Activated naive CD8-positive, alpha-beta T cell treated with anti-CD3 and anti-CD28 coated beads for 36 hours (primary cell): ENCODE data around the gene RUNX1. TPM values are rescaled to one million over a fixed set of nuclear protein-coding genes. Genes with fewer than 3 reads are reported as not detected.
"Not testable (repeated sequence)": the region's sequence is repeated elsewhere in the genome, so short reads cannot be mapped to it uniquely, and the experiment has no call there.

Source experiments
- DNase-seq: peaks from one replicate; pipeline ENCODE4 v3.0.0; 2021
- H3K27ac Mint-ChIP-seq: one replicate; pipeline ENCODE4 v1.8.0; 2022; ENCODE audit warnings: mild to moderate bottlenecking, moderate library complexity, mixed read lengths
- H3K27me3 Mint-ChIP-seq: one replicate; pipeline ENCODE4 v1.8.0; 2022; ENCODE audit warnings: mild to moderate bottlenecking, mixed read lengths
- H3K36me3 Mint-ChIP-seq: one replicate; pipeline ENCODE4 v1.8.0; 2021; ENCODE audit warnings: mild to moderate bottlenecking, mixed read lengths
- H3K4me1 Mint-ChIP-seq: one replicate; pipeline ENCODE4 v1.8.0; 2021; ENCODE audit warnings: mixed read lengths
- H3K4me3 Mint-ChIP-seq: one replicate; pipeline ENCODE4 v1.8.0; 2022; ENCODE audit warnings: mild to moderate bottlenecking, moderate library complexity, mixed read lengths
- H3K9me3 Mint-ChIP-seq: one replicate; pipeline ENCODE4 v1.8.0; 2022; ENCODE audit warnings: mixed read lengths
- total RNA-seq, 2 experiments: library from RNA; stranded (reverse); gene quantifications; one replicate each; pipeline ENCODE4 v1.2.3, GENCODE V29; 2021

The RUNX1 gene
- total RNA-seq, 2 experiments from 2014 or later: 16.6 to 18.0 TPM

GRCh38 chr21:34807146-34807880 is 241.8 kb downstream of the RUNX1 start:
- Mint-ChIP-seq H3K9me3 (peaks cover 15% of the 10 kb centered on the region), H3K4me1 (peaks cover 75% of the 10 kb centered on the region), H3K27ac (peak overlapping the region; percentile 87), H3K4me3 (peak overlapping the region; percentile 34), H3K27me3 (no peaks in the 10 kb centered on the region), H3K36me3 (peaks cover 65% of the 10 kb centered on the region)
- peak; percentile 73 for DNase-seq

DNA sequence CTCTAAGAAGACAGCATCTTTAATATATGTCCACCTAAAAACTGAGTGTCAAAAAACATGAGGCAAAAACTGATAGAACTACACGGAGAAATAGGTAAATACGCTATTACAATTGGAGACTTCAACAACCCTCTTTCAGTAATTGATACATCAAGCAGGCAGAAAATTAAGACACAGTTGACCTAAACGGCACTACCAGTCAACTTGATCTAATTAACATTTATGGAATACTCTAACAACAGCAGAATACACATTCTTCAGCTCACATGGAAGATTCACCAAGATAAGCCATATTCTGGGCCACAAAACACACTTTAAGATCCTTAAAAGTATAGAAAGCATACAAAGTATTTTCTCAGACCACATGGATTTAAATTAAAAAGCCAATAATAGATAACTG is 242.7 kb downstream of the RUNX1 start:
- peaks cover 15% of the 10 kb centered on the region for H3K9me3 Mint-ChIP-seq
- H3K27ac Mint-ChIP-seq: peak overlapping the region; percentile 87
- no peaks in the 10 kb centered on the region for H3K27me3 Mint-ChIP-seq
- H3K4me1 Mint-ChIP-seq: peaks cover 71% of the 10 kb centered on the region
- no peak for DNase-seq
- peaks cover 56% of the 10 kb centered on the region for H3K36me3 Mint-ChIP-seq
- H3K4me3 Mint-ChIP-seq: no peak overlapping the region

DNA sequence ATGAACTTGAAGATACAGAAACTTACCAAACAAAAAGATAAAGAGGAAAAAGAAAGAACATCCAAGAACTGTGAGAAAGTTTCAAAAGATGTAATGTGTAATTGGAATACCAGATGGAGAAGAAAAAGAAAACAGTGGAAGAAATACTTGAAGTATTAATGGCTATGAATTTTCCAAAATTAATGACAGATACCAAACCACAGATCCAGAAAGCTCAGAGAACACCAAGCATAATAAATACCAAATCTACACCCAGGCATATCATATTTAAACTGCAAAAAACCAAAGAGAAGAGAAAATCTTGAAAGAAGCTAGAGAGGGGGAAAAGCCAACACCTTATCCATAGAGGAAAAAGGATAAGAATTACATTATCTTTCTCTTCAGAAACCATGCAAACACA is 243.9 kb downstream of the RUNX1 start:
- Mint-ChIP-seq H3K27ac (peak overlapping the region; percentile 38), H3K4me1 (peaks cover 66% of the 10 kb centered on the region), H3K4me3 (no peak overlapping the region), H3K9me3 (peaks cover 15% of the 10 kb centered on the region), H3K27me3 (no peaks in the 10 kb centered on the region), H3K36me3 (peaks cover 53% of the 10 kb centered on the region)
- no peak for DNase-seq

GRCh38 chr21:34804584-34804983 is 244.5 kb downstream of the RUNX1 start:
- H3K27ac Mint-ChIP-seq: peak overlapping the region; percentile 38
- not testable (repeated sequence) for H3K4me3 Mint-ChIP-seq, DNase-seq, H3K27me3 Mint-ChIP-seq
- peaks cover 51% of the 10 kb centered on the region for H3K36me3 Mint-ChIP-seq
- peaks cover 15% of the 10 kb centered on the region for H3K9me3 Mint-ChIP-seq
- peaks cover 60% of the 10 kb centered on the region for H3K4me1 Mint-ChIP-seq

DNA sequence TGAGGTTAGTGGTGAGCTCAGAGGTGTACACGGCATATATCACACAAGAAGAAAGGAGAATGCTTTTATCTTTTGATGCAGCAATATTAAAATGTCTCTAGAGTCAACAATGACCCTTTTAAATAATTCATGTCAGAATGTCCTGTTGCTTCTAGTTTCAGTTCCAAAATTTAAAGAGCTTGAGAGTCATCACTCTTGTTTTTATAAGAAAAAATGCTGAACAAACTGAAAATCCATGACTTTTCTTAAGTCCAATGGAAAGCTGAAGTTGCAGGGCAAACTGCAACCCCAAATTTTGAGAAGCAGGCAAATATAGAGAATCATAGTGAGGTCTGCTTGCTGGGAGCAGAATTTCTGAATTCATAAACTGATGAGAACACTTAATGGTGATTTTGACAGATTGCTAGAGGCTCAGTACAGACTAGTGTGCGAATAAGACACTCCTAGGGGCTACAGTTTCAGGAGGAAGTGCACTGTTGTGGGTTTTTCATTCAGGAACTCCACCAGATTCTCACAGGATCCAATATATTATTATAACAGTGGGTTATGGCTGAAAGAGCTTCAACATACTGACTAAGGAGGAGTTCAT is 245.2 kb downstream of the RUNX1 start:
- peaks cover 48% of the 10 kb centered on the region for H3K36me3 Mint-ChIP-seq
- H3K4me3 Mint-ChIP-seq: no peak overlapping the region
- H3K9me3 Mint-ChIP-seq: peaks cover 15% of the 10 kb centered on the region
- peak overlapping the region; percentile 35 for H3K27ac Mint-ChIP-seq
- no peaks in the 10 kb centered on the region for H3K27me3 Mint-ChIP-seq
- no peak for DNase-seq
- H3K4me1 Mint-ChIP-seq: peaks cover 53% of the 10 kb centered on the region

DNA sequence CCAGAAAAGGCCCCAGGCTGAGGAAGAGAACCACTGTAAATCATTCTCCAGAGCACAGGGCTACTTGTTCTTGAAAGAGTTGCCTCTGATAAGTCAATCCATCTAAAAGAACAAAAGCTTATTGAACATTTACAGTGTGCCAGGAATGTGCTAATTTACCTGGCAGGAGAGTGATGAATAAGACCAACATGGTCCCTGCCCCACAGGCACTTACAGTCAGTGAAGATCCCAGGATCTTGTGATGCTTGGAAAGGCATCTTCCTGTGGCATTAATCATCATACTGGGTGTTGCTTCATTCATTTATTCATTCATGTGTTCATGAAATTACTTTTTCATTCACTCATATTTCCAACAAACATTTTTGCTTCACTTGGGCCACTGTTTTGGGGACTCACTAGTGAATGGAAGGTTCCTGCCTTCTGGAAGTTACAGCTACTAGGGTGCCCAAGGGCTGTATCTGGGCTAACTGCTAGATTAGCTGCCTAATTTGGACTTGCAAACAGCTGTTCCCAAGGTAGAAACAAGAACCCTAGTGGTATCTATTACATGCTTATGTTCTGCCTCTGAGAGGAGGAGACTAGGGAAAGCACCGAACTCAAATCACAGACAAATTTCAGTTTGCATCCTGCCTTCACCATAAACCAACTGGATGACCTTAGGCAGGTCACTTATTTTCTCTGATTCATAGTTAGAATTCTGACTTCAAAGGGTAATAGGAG is 246.8 kb downstream of the RUNX1 start:
- Mint-ChIP-seq H3K4me3 (no peak overlapping the region), H3K4me1 (peaks cover 38% of the 10 kb centered on the region), H3K27me3 (no peaks in the 10 kb centered on the region), H3K27ac (peak overlapping the region; percentile 65), H3K36me3 (peaks cover 45% of the 10 kb centered on the region), H3K9me3 (peaks cover 15% of the 10 kb centered on the region)
- no peak for DNase-seq

DNA sequence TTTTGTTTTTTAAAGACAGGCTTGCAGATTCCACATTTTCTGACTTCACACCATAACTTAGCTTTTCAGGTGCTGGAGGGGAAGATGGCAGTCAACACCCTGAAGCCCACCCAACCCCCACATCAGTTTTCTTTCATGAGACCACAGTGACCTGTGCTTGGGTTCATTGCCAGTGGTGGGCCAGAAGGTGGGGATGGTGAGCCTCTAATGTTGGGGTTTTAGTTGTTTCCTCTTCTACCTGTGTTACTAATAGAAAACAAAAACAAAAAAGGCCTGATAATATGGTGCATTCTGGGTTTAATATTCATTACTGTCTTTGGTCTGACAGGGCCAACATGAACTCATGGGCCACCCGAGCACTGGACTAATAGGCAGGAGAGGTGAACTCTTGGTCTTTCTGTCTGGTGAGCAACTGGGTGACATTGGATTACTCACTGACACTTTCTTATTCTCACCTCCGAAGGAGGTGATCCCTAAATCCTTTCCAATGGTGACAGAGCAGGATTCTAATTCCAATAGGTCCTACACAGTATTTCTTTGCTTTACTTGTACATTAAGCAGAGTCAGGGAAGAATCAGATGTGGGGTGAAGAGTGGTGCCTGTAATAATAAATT is 247.5 kb downstream of the RUNX1 start:
- DNase-seq: no peak
- Mint-ChIP-seq H3K27me3 (no peaks in the 10 kb centered on the region), H3K4me1 (peaks cover 32% of the 10 kb centered on the region), H3K27ac (peak overlapping the region; percentile 1), H3K36me3 (peaks cover 39% of the 10 kb centered on the region), H3K4me3 (no peak overlapping the region), H3K9me3 (peaks cover 12% of the 10 kb centered on the region)

- peaks cover 27% of the 10 kb centered on the region for H3K4me1 Mint-ChIP-seq
- H3K27ac Mint-ChIP-seq: no peak overlapping the region
- peaks cover 34% of the 10 kb centered on the region for H3K36me3 Mint-ChIP-seq
- H3K4me3 Mint-ChIP-seq: no peak overlapping the region
- no peaks in the 10 kb centered on the region for H3K27me3 Mint-ChIP-seq
- peaks cover 7% of the 10 kb centered on the region for H3K9me3 Mint-ChIP-seq
- no peak for DNase-seq
Observed at GRCh38 chr21:34800797-34801518, 248.1 kb downstream of the RUNX1 start.

DNA sequence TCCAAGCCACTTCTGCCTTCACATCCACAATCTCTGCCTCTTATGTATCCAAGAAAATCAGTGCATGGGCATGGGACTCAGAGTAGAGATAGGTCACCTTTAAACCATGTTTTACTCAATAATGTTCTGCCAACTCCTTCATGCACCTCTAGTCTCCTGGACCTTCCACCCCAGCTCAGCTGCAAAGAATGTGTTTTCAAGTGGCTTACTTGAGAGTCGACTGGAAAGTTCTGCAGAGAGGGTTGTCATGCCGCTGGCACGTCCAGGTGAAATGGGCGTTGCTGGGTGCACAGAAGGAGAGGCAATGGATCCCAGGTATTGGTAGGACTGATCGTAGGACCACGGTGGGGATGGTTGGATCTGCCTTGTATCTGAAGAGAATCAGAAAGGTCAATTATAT is 250.0 kb downstream of the RUNX1 start:
- peaks cover 27% of the 10 kb centered on the region for H3K36me3 Mint-ChIP-seq
- no peak overlapping the region for H3K27ac Mint-ChIP-seq
- peaks cover 20% of the 10 kb centered on the region for H3K4me1 Mint-ChIP-seq
- no peak overlapping the region for H3K4me3 Mint-ChIP-seq
- no peak for DNase-seq
- no peaks in the 10 kb centered on the region for H3K9me3 Mint-ChIP-seq
- H3K27me3 Mint-ChIP-seq: no peaks in the 10 kb centered on the region

- DNase-seq: no peak
- Mint-ChIP-seq H3K27me3 (no peaks in the 10 kb centered on the region), H3K27ac (no peak overlapping the region), H3K9me3 (no peaks in the 10 kb centered on the region), H3K4me1 (peaks cover 14% of the 10 kb centered on the region), H3K4me3 (no peak overlapping the region), H3K36me3 (peaks cover 22% of the 10 kb centered on the region)
Observed at GRCh38 chr21:34797921-34798535, 251.1 kb downstream of the RUNX1 start.

- no peak for DNase-seq
- H3K27ac Mint-ChIP-seq: peak overlapping the region; percentile 42
- no peaks in the 10 kb centered on the region for H3K9me3 Mint-ChIP-seq
- no peak overlapping the region for H3K4me3 Mint-ChIP-seq
- peaks cover 27% of the 10 kb centered on the region for H3K36me3 Mint-ChIP-seq
- no peaks in the 10 kb centered on the region for H3K27me3 Mint-ChIP-seq
- peaks cover 8% of the 10 kb centered on the region for H3K4me1 Mint-ChIP-seq
Observed at GRCh38 chr21:34797201-34797525, 251.9 kb downstream of the RUNX1 start.

GRCh38 chr21:34796518-34797200 is 252.4 kb downstream of the RUNX1 start:
- H3K4me1 Mint-ChIP-seq: peaks cover 4% of the 10 kb centered on the region
- H3K9me3 Mint-ChIP-seq: no peaks in the 10 kb centered on the region
- no peak for DNase-seq
- H3K27me3 Mint-ChIP-seq: no peaks in the 10 kb centered on the region
- peak overlapping the region; percentile 43 for H3K27ac Mint-ChIP-seq
- H3K36me3 Mint-ChIP-seq: peaks cover 27% of the 10 kb centered on the region
- no peak overlapping the region for H3K4me3 Mint-ChIP-seq

DNA sequence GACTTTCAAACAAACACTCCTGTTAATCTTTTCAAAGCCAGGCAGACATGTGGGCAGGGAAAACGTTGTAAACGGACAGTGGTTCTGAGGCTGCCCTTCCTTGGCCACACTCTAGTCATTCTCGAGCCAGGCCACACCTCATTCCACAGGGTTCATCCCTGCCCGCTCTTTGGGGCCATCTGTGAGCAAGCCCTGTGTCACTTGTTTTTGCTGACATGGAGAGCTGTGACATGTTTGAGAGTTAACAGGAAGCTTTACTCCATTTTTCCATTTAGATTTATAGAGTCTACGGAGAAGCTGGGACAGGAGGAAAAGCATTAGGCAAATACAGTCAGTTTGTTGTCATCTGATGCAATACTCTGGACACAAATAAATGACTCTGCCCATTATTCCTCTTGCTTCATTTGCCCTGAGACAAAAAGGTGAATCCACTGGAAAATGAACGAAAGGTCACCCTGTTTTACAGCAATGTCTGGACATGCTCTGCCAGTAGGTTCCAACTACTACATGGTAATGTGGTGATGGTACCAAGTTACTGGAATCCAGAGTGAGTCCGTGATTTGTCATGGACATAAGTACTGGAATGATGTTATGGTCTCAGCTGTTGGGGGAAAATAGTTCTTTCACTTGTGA is 253.4 kb downstream of the RUNX1 start:
- H3K9me3 Mint-ChIP-seq: no peaks in the 10 kb centered on the region

DNA sequence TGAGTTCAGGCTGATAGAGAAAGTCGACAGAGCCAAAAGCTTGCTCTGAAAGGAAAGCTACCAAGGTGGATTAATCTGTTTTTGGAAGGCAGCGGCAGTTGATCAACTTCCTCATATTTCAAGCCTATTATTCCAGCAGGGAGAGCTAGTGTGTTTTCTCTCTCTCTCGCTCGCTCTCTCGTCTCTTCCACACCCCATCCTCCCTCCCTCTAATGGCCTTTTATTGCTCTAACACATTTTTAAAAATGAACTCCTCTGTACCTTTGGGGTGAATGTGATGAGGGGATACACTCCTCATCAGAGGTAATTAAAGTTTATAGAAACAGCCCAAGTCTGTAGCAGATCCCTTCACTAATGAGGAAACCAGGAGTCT is 253.9 kb downstream of the RUNX1 start:
- peaks cover 3% of the 10 kb centered on the region for H3K4me1 Mint-ChIP-seq
- no peaks in the 10 kb centered on the region for H3K9me3 Mint-ChIP-seq
- H3K27ac Mint-ChIP-seq: peak overlapping the region; percentile 20
- H3K36me3 Mint-ChIP-seq: peaks cover 27% of the 10 kb centered on the region
- H3K4me3 Mint-ChIP-seq: no peak overlapping the region
- DNase-seq: no peak
- no peaks in the 10 kb centered on the region for H3K27me3 Mint-ChIP-seq

More for the DNA sequence above, 253.4 kb downstream of the RUNX1 start:
- Mint-ChIP-seq H3K27ac (peak overlapping the region; percentile 43), H3K4me1 (peaks cover 3% of the 10 kb centered on the region), H3K4me3 (no peak overlapping the region), H3K27me3 (no peaks in the 10 kb centered on the region), H3K36me3 (peaks cover 27% of the 10 kb centered on the region)
- no peak for DNase-seq
